Measurements from ENCODE around the gene TRIM17.

- TF ChIP-seq CTCF (IDR thresholded peaks at IDR 0.05) (no peak), POLR2A (IDR thresholded peaks at IDR 0.05) (no peak)
Measured at GRCh38 chr1:228391411-228392020, 25.1 kb downstream of the TRIM17 start.

Data from vagina (tissue), 2 donors.